BE2C (cell line): Measurements from ENCODE around the gene MYOCD.

Experiments
- DNase-seq: peaks from one replicate; pipeline ENCODE4 v3.0.0-alpha.2; 2020
- H3K27me3 ChIP-seq: fragments of 250-450 bp; sonication (Bioruptor Pico); 2 replicates; pipeline ENCODE4 v1.5.1; 2020; ENCODE audit warnings: mild to moderate bottlenecking
- H3K36me3 ChIP-seq: fragments of 250-450 bp; sonication (Bioruptor Pico); 2 replicates; pipeline ENCODE4 v1.5.1; 2020; ENCODE audit warnings: mild to moderate bottlenecking
- H3K4me1 ChIP-seq: fragments of 250-450 bp; sonication (Bioruptor Pico); 2 replicates; pipeline ENCODE4 v1.5.1; 2020
- H3K4me3 ChIP-seq: 2 replicates; pipeline ENCODE4 v1.5.1; 2011; ENCODE audit warnings: low read depth, low read length
- H3K9me3 ChIP-seq: fragments of 250-450 bp; sonication (Bioruptor Pico); 2 replicates; pipeline ENCODE4 v1.5.1; 2020
- TF ChIP-seq, protein P1 (sequence below): IDR thresholded peaks from 2 replicates; pipeline ENCODE4 v1.5.1; 2012; ENCODE audit warnings: mild to moderate bottlenecking, low read depth, low read length

Gene MYOCD

GRCh38 chr17:12666718-12667117 is 1.0 kb downstream of the MYOCD start:
- Histone ChIP-seq H3K4me3 (no peak overlapping the region), H3K4me1 (no peaks in the 10 kb centered on the region), H3K36me3 (no peaks in the 10 kb centered on the region), H3K27me3 (peaks cover 10% of the 10 kb centered on the region), H3K9me3 (no peaks in the 10 kb centered on the region)
- no peak for DNase-seq
- TF ChIP-seq, protein P1, sequence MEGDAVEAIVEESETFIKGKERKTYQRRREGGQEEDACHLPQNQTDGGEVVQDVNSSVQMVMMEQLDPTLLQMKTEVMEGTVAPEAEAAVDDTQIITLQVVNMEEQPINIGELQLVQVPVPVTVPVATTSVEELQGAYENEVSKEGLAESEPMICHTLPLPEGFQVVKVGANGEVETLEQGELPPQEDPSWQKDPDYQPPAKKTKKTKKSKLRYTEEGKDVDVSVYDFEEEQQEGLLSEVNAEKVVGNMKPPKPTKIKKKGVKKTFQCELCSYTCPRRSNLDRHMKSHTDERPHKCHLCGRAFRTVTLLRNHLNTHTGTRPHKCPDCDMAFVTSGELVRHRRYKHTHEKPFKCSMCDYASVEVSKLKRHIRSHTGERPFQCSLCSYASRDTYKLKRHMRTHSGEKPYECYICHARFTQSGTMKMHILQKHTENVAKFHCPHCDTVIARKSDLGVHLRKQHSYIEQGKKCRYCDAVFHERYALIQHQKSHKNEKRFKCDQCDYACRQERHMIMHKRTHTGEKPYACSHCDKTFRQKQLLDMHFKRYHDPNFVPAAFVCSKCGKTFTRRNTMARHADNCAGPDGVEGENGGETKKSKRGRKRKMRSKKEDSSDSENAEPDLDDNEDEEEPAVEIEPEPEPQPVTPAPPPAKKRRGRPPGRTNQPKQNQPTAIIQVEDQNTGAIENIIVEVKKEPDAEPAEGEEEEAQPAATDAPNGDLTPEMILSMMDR: no peak

GRCh38 chr17:12667299-12667958 is 1.7 kb downstream of the MYOCD start:
- no peak for DNase-seq
- no peaks in the 10 kb centered on the region for H3K4me1 ChIP-seq
- TF ChIP-seq, protein P1: no peak
- H3K4me3 ChIP-seq: no peak overlapping the region
- H3K27me3 ChIP-seq: peaks cover 10% of the 10 kb centered on the region
- H3K36me3 ChIP-seq: no peaks in the 10 kb centered on the region
- no peaks in the 10 kb centered on the region for H3K9me3 ChIP-seq

DNA sequence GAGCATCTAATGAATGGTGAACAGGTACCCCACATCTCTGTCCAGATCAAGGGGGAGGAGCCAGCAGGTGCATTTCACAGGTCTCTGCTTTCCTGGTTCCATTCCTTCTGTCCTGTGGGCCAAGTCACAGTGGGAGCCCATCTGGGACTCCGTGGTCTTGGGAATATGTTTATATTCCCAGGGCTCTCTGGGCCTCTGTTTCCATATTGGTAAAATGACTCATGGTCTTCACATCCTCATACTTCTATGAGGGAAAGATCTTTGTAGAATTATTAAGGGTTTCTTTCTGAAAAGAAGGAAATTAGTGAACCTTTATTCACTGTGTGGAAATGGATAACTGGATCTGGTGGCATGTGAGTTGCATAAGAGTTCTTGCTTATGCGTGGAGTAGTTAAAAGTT is 6.2 kb downstream of the MYOCD start:
- Histone ChIP-seq H3K4me3 (no peak overlapping the region), H3K36me3 (no peaks in the 10 kb centered on the region), H3K27me3 (no peaks in the 10 kb centered on the region), H3K4me1 (no peaks in the 10 kb centered on the region), H3K9me3 (no peaks in the 10 kb centered on the region)
- no peak for DNase-seq
- TF ChIP-seq, protein P1: no peak

DNA sequence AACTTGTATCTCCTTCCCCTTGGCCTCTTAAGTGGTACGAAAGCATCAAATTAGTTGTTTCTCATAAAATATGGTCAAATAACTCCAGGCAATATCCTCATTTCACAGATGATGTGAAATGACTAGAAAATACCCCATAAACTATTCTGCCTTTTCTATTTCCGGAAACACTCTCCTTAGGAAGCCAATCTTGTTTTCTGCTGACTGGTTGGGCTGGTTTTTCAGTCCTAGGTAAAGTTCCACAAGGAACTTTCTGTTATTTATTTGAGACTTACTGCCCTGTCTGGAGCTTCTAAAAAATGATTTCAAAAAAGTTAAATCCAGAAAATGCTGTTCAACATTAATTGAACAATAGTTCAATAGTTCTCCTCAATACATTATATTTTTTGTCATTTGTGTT is 7.3 kb downstream of the MYOCD start:
- H3K4me3 ChIP-seq: no peak overlapping the region
- no peaks in the 10 kb centered on the region for H3K4me1 ChIP-seq
- H3K9me3 ChIP-seq: no peaks in the 10 kb centered on the region
- TF ChIP-seq, protein P1: no peak
- no peaks in the 10 kb centered on the region for H3K36me3 ChIP-seq
- DNase-seq: no peak
- H3K27me3 ChIP-seq: no peaks in the 10 kb centered on the region

DNA sequence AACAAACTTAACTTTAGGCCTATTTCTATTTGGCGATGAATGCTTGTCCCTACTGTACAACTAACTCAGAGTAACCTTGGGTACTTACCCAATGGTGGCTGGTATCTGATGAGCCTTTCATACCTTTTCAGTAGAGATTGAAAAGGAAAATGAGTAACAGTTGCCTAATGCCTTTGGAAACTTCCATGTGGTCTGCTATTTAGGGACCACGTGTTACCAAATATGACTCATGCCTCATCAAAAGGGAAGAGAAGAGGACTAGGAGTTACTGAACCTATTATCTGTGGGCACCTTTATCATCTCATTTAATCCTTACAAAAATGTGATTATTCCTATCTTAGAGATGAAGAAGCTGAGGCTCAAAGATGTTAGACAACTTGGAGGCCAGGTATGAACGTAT is 8.1 kb downstream of the MYOCD start:
- no peaks in the 10 kb centered on the region for H3K9me3 ChIP-seq
- H3K36me3 ChIP-seq: no peaks in the 10 kb centered on the region
- no peak overlapping the region for H3K4me3 ChIP-seq
- DNase-seq: no peak
- TF ChIP-seq, protein P1: no peak
- H3K27me3 ChIP-seq: no peaks in the 10 kb centered on the region
- no peaks in the 10 kb centered on the region for H3K4me1 ChIP-seq

- H3K36me3 ChIP-seq: no peaks in the 10 kb centered on the region
- TF ChIP-seq, protein P1: no peak
- no peaks in the 10 kb centered on the region for H3K9me3 ChIP-seq
- no peak for DNase-seq
- H3K27me3 ChIP-seq: no peaks in the 10 kb centered on the region
- no peaks in the 10 kb centered on the region for H3K4me1 ChIP-seq
- H3K4me3 ChIP-seq: no peak overlapping the region
Observed at GRCh38 chr17:12680407-12680897, 14.8 kb downstream of the MYOCD start.
